HG03196 (cell line): ENCODE data around the gene CCDC124.
"Not testable (repeated sequence)": the region's sequence is repeated elsewhere in the genome, so short reads cannot be mapped to it uniquely, and the experiment has no call there.

Experiments
- ATAC-seq: cut with Tn5 transposase; IDR thresholded peaks from one replicate; pipeline ENCODE4 v1.9.1; 2021; ENCODE audit not compliant: unreplicated experiment

The CCDC124 gene

GRCh38 chr19:17977488-17977887 lies 44.7 kb downstream of the CCDC124 start:
- no peak for ATAC-seq

- no peak for ATAC-seq
Measured at GRCh38 chr19:17981611-17982010, 48.8 kb downstream of the CCDC124 start.

DNA sequence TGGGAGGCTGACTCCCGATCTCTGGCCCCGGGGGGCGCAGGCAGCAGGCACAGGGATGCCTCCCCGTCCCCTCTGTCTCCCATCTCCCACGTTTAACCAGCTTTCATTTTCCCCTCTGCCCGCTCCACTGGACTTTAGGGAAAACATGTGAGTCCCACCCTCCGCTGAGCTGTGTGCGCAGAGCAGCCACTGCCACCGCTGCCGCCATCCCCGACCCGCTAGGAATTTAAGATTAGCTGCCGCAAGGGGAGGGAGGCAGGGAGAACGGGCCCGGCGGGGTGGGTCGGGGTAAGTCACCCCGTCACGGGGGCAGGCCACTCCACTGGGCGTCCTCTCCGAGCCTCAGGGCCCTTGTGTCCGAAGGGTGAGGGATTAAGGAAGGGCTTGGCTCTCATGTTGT lies 49.6 kb downstream of the CCDC124 start:
- ATAC-seq, result no peak

DNA sequence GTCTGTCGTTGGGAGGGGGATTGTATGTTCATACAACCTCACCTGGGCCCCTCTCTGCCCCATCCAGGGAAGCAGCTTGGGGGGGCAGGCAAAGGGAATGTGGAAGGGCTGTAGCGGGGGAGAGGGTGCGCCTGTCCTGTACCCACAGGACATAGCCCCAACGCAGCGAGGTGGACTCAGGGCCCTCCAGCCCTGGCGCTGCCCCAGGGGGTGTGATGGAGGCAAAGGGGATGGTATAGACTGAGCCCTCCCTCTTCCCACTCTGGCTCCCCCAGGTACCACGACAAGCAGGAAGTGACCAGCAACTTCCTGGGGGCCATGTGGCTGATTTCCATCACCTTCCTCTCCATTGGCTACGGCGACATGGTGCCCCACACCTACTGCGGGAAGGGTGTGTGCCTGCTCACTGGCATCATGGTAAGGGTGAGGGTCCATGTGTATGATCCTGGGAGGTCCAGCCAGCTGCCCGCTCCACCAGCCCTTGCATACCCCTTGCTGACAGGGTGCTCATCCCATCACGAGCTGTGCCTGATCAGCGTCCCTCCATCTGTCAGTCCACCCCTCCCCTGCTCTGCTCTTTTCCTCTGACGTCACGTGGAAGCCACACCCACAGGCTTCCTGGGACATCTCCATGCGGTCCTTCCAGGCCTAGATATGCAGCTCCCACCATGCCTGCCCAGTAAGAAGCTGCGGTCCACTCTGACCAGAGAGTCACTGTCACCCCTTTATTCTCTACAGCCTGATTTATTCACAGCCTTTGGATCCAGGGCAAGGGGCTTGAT lies 52.4 kb downstream of the CCDC124 start:
- ATAC-seq, result no peak

GRCh38 chr19:17986569-17986968 lies 53.8 kb downstream of the CCDC124 start:
- not testable (repeated sequence) for ATAC-seq

DNA sequence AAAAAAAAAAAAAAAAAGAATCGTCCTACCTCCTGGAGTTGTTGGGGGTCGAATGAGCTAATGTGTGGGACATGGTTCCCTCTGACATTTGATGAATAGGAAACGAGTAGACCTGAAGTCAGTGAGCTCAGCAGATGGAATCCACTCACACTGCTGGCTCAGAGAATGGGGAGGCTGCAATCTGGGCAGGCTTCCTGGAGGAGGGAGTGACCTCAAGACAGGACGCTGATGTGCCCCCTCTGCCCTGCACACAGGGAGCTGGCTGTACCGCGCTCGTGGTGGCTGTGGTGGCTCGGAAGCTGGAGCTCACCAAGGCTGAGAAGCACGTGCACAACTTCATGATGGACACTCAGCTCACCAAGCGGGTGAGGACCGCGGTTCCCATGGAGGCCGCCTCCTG lies 55.3 kb downstream of the CCDC124 start:
- no peak for ATAC-seq

- ATAC-seq, result no peak
Measured at GRCh38 chr19:17989425-17990094, 56.7 kb downstream of the CCDC124 start.

DNA sequence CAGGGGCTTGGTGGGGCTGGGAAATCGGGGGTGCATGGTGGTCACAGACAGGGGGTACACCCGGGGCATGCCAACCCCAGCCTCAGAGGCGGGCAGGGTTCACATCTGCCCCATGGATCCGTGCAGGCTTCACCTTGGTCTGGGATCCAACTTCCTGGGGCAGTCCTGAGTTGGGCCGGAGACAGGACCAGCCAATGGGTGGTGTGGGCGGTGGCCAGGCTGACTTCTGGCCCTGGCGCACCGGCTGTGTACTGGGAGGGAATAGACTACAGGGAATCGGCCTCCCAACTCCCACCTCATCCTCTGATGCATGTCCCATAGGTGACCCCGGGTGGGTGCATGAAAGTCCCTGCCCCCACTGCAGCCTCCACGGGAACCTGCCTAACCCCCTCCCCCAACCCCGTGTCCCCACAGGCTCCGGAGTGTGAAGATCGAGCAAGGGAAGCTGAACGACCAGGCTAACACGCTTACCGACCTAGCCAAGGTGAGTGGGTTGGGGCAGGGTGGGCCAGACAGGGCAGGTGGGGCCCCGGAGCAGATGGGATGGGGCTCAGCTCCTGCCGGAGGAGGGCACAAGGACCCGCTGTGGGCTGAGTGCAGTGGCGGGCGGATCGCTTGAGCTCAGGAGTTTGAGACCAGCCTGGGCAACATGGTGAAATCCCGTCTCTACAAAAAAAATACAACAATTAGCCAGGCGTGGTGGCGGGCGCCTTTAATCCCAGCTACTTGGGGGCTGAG lies 60.4 kb downstream of the CCDC124 start:
- no peak for ATAC-seq
